ENCODE data around the gene WDR5B.

DNA sequence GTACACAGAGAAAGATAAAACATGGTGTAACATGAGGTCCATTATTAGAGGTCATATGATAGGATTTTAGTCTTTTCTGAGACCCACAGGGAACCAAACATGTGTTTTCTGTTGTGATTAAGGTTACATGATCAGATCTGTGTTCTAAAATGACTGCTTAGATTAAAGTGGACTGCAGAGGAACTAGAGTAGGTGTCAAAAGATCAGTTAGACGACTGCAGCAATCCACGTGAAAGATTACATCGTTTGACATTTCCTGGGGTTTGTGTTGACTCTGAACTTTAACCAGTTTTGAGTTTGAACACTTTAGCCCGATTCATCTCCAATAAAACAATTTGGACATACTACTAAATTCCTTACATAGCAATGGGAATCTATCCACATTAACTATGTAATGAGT is 37.9 kb downstream of the WDR5B start:
- TF ChIP-seq REST (IDR thresholded peaks at IDR 0.05; ENCODE audit: low read depth) (no peak), CTCF (IDR thresholded peaks at IDR 0.05 in 2 of 3, conservative IDR thresholded peaks at IDR 0.05 in 1 of 3; ENCODE audit: borderline replicate concordance in 1 of 3, insufficient read depth in 1 of 3, low read depth in 2 of 3, low read length in 2 of 3) (no peak), MAX (IDR thresholded peaks at IDR 0.05) (no peak), POLR2AphosphoS5 (IDR thresholded peaks at IDR 0.05; ENCODE audit: low read depth, low read length) (no peak), RAD21 (IDR thresholded peaks at IDR 0.05; ENCODE audit: low read depth) (no peak), POLR2A (IDR thresholded peaks at IDR 0.05; ENCODE audit: borderline replicate concordance, extremely low read depth, insufficient read depth, insufficient read length) (no peak), ZFX (IDR thresholded peaks at IDR 0.05) (no peak)
